WTC11 (cell line): ENCODE data around the gene ANKRD2. TPM values are rescaled to one million over a fixed set of nuclear protein-coding genes. Genes with fewer than 3 reads are reported as not detected.
A peak's percentile ranks its signal among the peaks of the same experiment; 100 is the strongest.

Experiments
- ATAC-seq: fragments of 200-7000 bp; cut with Tn5 transposase; 2 replicates; pipeline ENCODE4 v1.10.0; 2021; ENCODE audit warnings: mild to moderate bottlenecking, moderate library complexity
- CTCF ChIA-PET: fragments of 300-600 bp; sonication (Branson Sonifier 250); formaldehyde crosslinking; loops from one replicate; lab custom pipeline; 2021; ENCODE audit warnings: antibody characterized with exemption; lab: Charles Lee
- POLR2A ChIA-PET: fragments of 350-600 bp; sonication (Branson Sonifier 250); formaldehyde crosslinking; loops from one replicate; lab custom pipeline; 2021; ENCODE audit warnings: antibody characterized with exemption; lab: Charles Lee
- DNase-seq: peaks from one replicate; pipeline ENCODE4 v3.0.0; 2021; ENCODE audit warnings: low spot score
- H3K27ac Mint-ChIP-seq: 2 replicates; pipeline ENCODE4 v1.8.0; 2021; ENCODE audit warnings: mixed read lengths
- H3K27me3 Mint-ChIP-seq: 2 replicates; pipeline ENCODE4 v1.8.0; 2021; ENCODE audit warnings: low read depth, mild to moderate bottlenecking, moderate library complexity, mixed read lengths
- H3K36me3 Mint-ChIP-seq: 2 replicates; pipeline ENCODE4 v1.8.0; 2021; ENCODE audit warnings: mixed read lengths
- H3K4me1 Mint-ChIP-seq: 2 replicates; pipeline ENCODE4 v1.8.0; 2022; ENCODE audit warnings: mixed read lengths
- H3K4me3 Mint-ChIP-seq: 2 replicates; pipeline ENCODE4 v1.8.0; 2021; ENCODE audit warnings: mild to moderate bottlenecking, moderate library complexity, mixed read lengths
- H3K9me3 Mint-ChIP-seq: 2 replicates; pipeline ENCODE4 v1.8.0; 2021; ENCODE audit warnings: mixed read lengths
- AR ChIP-seq: fragments of 250-450 bp; sonication (Bioruptor Pico); IDR thresholded peaks from 2 replicates; pipeline ENCODE4 v1.9.0; 2021; ENCODE audit warnings: mild to moderate bottlenecking
- E2F5 ChIP-seq: sonication (generic); formaldehyde crosslinking; IDR thresholded peaks from 2 replicates; pipeline ENCODE4 v1.8.1; 2022; ENCODE audit warnings: mild to moderate bottlenecking, moderate library complexity, missing genetic modification reagents
- ETV6 ChIP-seq: sonication (generic); formaldehyde crosslinking; IDR thresholded peaks from 2 replicates; pipeline ENCODE4 v1.8.1; 2022; ENCODE audit warnings: mild to moderate bottlenecking, missing genetic modification reagents
- GABPB1 ChIP-seq: sonication (generic); formaldehyde crosslinking; IDR thresholded peaks from 2 replicates; pipeline ENCODE4 v1.8.1; 2023; ENCODE audit warnings: mild to moderate bottlenecking, missing genetic modification reagents
- IRF1 ChIP-seq: sonication (generic); formaldehyde crosslinking; IDR thresholded peaks from 2 replicates; pipeline ENCODE4 v1.8.0; 2023; ENCODE audit warnings: missing genetic modification reagents
- NR2C2 ChIP-seq: sonication (generic); formaldehyde crosslinking; IDR thresholded peaks from 2 replicates; pipeline ENCODE4 v1.8.0; 2022; ENCODE audit warnings: mild to moderate bottlenecking, missing genetic modification reagents
- RELA ChIP-seq: sonication (generic); formaldehyde crosslinking; IDR thresholded peaks from 2 replicates; pipeline ENCODE4 v1.8.1; 2022; ENCODE audit warnings: missing genetic modification reagents, mild to moderate bottlenecking, borderline replicate concordance
- SMAD3 ChIP-seq: sonication (generic); formaldehyde crosslinking; IDR thresholded peaks from 2 replicates; pipeline ENCODE4 v1.8.0; 2022; ENCODE audit warnings: missing genetic modification reagents, mild to moderate bottlenecking, borderline replicate concordance
- ZBTB43 ChIP-seq: sonication (generic); formaldehyde crosslinking; IDR thresholded peaks from 2 replicates; pipeline ENCODE4 v1.8.1; 2023; ENCODE audit warnings: mild to moderate bottlenecking, missing genetic modification reagents
- ZNF281 ChIP-seq: sonication (generic); formaldehyde crosslinking; IDR thresholded peaks from 2 replicates; pipeline ENCODE4 v1.8.0; 2023; ENCODE audit warnings: mild to moderate bottlenecking, missing genetic modification reagents
- ZNF532 ChIP-seq: fragments of 250-450 bp; sonication (Bioruptor Pico); IDR thresholded peaks from 2 replicates; pipeline ENCODE4 v1.9.0; 2021; ENCODE audit warnings: mild to moderate bottlenecking, borderline replicate concordance
- total RNA-seq: library from RNA; stranded (reverse); gene quantifications from 3 replicates; pipeline ENCODE4 v1.2.3, GENCODE V29; 2021
- TF ChIP-seq, protein P1 (sequence below): fragments of 250-450 bp; sonication (Bioruptor Pico); conservative IDR thresholded peaks from 2 replicates; pipeline ENCODE4 v1.9.0; 2021; ENCODE audit warnings: mild to moderate bottlenecking

The ANKRD2 gene
- total RNA-seq, 1 experiment from 2014 or later = not detected

DNA sequence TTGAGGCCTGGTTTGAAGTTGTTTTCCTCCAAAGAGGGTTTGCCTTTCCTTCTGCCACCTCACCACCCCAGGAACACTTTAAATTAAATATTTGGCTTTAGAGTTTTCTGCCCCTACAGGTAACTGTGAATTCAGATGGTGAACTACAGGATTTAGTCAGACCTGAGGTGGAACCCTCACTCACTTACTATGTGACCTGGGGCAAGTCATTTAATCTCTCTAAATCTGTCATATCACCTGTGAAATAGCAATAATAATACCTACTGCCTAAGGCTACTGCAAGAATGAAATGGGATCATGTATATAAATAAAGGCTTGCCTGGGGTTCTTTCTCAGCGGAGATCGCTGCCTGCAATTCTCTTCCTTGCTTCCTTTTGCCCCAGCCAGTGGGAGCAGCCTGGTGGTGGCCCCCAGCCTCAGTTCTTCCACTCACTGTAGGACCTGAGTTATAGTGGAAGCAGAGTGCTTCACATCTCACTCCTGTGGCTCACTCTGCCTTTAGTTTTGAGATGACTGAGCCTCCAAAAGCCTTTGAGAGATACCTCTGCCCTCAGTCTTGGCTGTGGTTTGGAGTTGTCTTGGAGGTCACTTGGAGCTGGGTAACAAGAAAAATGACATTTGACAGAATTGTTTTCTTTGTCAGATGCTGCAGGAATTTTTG, 6.1 kb upstream of the ANKRD2 start:
- peaks cover 15% of the 10 kb centered on the region for H3K36me3 Mint-ChIP-seq
- H3K9me3 Mint-ChIP-seq = peaks cover 15% of the 10 kb centered on the region
- TF ChIP-seq E2F5 (CRISPR knock-in tag) (no peak), RELA (CRISPR knock-in tag) (no peak), IRF1 (CRISPR knock-in tag) (no peak), ZNF532 (CRISPR knock-in tag) (no peak), ZNF281 (CRISPR knock-in tag) (no peak), SMAD3 (CRISPR knock-in tag) (no peak), ZBTB43 (no peak), GABPB1 (CRISPR knock-in tag) (no peak)
- DNase-seq (no peak), ATAC-seq (no peak)
- H3K4me1 Mint-ChIP-seq = peaks cover 4% of the 10 kb centered on the region; the same call in 1 of the 2 replicates
- no peaks in the 10 kb centered on the region for H3K27me3 Mint-ChIP-seq
- peak overlapping the region; percentile 40; the same call in 1 of the 2 replicates for H3K27ac Mint-ChIP-seq
- H3K4me3 Mint-ChIP-seq = no peak overlapping the region
- ChIA-PET POLR2A (no interaction called here), CTCF (no interaction called here)

DNA sequence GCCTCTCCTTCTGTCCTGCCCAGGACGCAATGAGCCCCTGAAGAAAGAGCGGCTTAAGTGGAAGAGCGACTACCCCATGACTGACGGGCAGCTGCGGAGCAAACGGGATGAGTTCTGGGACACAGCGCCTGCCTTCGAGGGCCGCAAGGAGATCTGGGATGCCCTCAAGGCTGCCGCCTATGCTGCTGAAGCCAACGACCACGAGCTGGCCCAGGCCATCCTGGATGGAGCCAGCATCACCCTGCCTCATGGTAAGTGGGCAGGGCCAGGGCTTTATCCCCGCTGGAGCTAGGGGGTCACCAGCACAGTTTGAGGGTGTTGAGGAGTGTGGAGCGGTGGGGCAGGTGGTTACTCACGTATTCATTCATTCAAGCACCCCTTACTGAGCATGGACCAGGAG, 4.7 kb upstream of the ANKRD2 start:
- Mint-ChIP-seq H3K27ac (no peak overlapping the region), H3K27me3 (no peaks in the 10 kb centered on the region), H3K4me1 (peaks cover 4% of the 10 kb centered on the region; the same call in 1 of the 2 replicates), H3K4me3 (no peak overlapping the region), H3K9me3 (peaks cover under 1% of the 10 kb centered on the region; the same call in 1 of the 2 replicates), H3K36me3 (0 out of 2 replicates have a peak, but pooled peaks cover 5% of the 10 kb centered on the region)
- ChIA-PET POLR2A (no interaction called here), CTCF (interaction anchor here (0.6 to 1.4 kb wide), 3 partner anchors 14 to 33 kb away, joined by 3 to 8 read pairs (median 3); no protein-coding TSS in a partner anchor)
- ATAC-seq = no peak
- DNase-seq = no peak
- TF ChIP-seq NR2C2 (CRISPR knock-in tag) (no peak), RELA (CRISPR knock-in tag) (no peak), ZNF281 (CRISPR knock-in tag) (no peak), ETV6 (no peak), ZBTB43 (no peak), AR (no peak)
- TF ChIP-seq, protein P1, sequence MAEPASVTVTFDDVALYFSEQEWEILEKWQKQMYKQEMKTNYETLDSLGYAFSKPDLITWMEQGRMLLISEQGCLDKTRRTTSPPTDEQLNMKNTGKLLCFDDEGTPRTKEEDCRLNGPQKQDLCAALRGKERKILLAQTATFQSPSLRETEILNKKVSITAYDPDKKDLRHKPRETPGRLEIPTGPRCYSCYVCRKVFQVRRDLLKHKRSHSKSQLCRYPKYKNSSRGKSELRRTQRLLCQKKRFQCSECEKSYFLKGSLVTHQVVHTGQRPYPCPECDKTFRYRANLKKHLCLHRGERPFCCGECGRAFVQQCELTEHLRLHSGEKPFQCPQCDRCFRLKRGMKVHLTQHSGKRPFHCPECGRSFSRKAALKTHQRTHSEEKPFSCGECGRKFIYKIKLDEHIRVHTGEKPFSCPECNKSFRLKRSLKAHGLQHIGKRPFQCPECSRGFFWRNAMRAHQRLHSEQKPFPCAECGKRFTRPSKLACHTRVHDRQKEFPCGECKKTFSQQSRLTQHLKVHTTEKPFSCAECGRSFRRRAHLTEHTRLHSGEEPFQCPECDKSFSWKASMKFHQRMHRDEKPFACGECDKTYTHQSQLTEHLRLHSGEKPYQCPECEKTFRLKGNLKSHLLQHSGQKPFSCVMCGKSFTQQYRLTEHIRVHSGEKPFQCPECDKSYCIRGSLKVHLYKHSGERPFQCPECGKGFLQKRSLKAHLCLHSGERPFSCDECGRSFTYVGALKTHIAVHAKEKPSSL (CRISPR knock-in tag) = no peak
